ENCODE measurements around the gene BRD3OS.

GRCh38 chr9:134025606-134026541 lies 593 bp downstream of the BRD3OS start:
- TF ChIP-seq, protein P1, sequence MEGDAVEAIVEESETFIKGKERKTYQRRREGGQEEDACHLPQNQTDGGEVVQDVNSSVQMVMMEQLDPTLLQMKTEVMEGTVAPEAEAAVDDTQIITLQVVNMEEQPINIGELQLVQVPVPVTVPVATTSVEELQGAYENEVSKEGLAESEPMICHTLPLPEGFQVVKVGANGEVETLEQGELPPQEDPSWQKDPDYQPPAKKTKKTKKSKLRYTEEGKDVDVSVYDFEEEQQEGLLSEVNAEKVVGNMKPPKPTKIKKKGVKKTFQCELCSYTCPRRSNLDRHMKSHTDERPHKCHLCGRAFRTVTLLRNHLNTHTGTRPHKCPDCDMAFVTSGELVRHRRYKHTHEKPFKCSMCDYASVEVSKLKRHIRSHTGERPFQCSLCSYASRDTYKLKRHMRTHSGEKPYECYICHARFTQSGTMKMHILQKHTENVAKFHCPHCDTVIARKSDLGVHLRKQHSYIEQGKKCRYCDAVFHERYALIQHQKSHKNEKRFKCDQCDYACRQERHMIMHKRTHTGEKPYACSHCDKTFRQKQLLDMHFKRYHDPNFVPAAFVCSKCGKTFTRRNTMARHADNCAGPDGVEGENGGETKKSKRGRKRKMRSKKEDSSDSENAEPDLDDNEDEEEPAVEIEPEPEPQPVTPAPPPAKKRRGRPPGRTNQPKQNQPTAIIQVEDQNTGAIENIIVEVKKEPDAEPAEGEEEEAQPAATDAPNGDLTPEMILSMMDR (IDR thresholded peaks at IDR 0.05; ENCODE audit: extremely low read depth in 1 of 2, insufficient read depth in 1 of 2, low read depth in 1 of 2, low read length in 2 of 2), result peak in 1 of 2 donors; percentile 33
- TF ChIP-seq POLR2A (IDR thresholded peaks at IDR 0.05; ENCODE audit: low read depth, low read length) (no peak), POLR2AphosphoS5 (IDR thresholded peaks at IDR 0.05; ENCODE audit: insufficient read depth, low read depth, low read length) (no peak), EZH2 (IDR thresholded peaks at IDR 0.05; ENCODE audit: borderline replicate concordance, low read depth, low read length, severe bottlenecking) (no peak), JUN (IDR thresholded peaks at IDR 0.05; ENCODE audit: borderline replicate concordance, insufficient read depth, insufficient read length, low read depth) (no peak), MYC (IDR thresholded peaks at IDR 0.05; ENCODE audit: low read depth, low read length) (no peak)
